ENCODE data around the gene HNF4A.

GRCh38 chr20:44342248-44342647 lies 13.3 kb upstream of the HNF4A start:
- TF ChIP-seq CTCF (IDR thresholded peaks at IDR 0.05; ENCODE audit: low read depth, low read length) (no peak), EZH2phosphoT487 (IDR thresholded peaks at IDR 0.05; ENCODE audit: low read depth) (no peak)
